Middle frontal gyrus (tissue), 1 donor: Measurements from ENCODE around the gene SPACA7.
"Not testable (repeated sequence)": the region's sequence is repeated elsewhere in the genome, so short reads cannot be mapped to it uniquely, and the experiment has no call there.

Source experiments
- DNase-seq: peaks from one replicate; pipeline ENCODE4 v3.0.0-alpha.2; 2015; ENCODE audit warnings: low spot score; ENCODE audit errors: extremely low spot score

SPACA7 gene

GRCh38 chr13:112349681-112350080 lies 26.5 kb upstream of the SPACA7 start:
- DNase-seq: no peak

DNA sequence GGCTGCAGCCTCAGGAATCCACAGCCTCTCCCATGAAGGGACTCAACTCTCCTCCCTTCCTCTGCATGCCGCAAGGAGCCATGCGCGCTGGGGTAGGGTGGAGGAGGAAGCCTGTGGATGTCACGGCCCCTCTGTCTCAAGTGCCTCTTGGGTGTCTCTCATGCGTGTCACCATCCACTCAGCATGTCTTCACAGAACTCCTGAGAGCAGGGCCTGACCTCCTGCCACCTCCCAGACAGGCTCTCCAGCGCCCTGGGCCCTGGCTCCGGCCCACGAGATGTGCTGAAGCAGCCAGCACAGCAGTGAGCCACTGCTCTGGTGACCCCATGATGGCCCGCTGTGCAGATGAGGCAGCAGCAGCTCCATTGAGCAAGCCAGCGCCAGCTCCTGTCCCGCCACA lies 25.9 kb upstream of the SPACA7 start:
- no peak for DNase-seq

- no peak for DNase-seq
Measured at GRCh38 chr13:112351825-112352224, 24.3 kb upstream of the SPACA7 start.

GRCh38 chr13:112353856-112354255 lies 22.3 kb upstream of the SPACA7 start:
- DNase-seq: no peak

DNA sequence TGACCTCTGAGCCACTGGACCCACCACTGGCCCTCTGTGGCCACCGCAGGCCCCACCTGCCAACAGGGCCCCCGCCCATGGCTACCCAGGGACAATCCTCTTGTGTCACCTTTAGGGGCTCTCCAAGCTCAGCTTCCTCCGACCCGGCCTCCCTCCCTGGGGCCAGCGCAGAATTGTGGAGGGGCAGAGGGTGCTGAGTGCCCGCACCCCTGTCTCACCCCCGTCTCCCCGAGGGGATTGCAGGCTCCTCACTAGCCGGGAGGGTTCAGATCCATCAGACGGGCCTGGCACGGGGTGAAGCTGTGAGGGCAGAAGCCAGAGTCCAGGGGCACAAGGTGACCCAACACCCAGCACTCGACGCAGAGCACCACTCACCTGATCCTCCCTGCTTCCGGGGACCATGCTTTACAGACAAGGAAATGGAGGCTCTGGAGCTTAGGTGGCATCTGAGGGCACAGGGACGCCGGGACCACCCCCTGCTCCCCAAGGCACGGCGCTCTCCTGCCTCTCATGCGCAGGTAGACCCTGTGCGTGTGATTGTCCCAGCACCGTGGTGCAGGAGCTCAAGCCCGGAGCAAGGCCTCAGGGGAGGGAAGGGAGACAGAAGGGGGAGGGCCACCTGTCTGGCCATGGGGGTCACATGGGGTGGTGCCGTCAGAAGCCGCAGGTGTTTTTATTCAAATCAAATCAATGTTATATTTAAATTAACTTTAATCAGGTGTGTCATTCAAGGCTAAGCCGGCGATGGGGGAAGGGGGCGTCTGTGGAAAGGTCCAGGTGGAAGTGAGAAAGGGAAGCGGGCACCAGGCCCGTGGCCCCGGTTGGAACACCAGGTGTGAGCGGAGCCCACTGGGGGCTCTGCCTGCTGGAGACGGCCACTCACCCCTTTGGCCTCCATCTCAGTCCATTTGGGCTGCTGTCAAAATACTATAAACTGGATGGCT lies 21.6 kb upstream of the SPACA7 start:
- no peak for DNase-seq

DNA sequence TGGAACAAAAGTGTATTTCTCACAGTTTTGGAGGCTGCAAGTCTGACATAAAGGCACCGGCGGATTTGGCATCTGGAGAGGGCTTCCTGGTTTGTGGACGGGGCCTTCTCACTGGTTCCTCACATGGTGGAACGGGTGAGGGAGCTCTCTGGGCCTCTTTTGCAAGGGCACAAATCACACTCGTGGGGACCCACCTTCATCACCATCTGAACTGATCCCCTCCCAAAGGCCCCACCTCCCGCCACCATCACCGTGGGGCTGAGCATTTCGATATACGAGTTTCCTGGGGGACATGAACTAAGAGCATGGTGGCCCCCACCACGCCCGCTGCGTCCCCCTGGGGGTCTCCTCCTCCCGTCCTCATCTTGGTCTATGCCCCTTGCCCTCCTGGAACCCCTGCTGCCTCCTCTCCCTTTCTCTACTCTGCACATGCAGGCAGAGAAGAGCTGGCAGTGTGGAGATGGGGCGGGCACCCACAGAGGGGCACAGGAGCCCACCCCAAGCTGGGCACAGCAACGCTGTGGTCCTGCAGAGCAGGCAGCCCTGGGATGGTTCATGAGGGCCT lies 20.8 kb upstream of the SPACA7 start:
- no peak for DNase-seq

DNA sequence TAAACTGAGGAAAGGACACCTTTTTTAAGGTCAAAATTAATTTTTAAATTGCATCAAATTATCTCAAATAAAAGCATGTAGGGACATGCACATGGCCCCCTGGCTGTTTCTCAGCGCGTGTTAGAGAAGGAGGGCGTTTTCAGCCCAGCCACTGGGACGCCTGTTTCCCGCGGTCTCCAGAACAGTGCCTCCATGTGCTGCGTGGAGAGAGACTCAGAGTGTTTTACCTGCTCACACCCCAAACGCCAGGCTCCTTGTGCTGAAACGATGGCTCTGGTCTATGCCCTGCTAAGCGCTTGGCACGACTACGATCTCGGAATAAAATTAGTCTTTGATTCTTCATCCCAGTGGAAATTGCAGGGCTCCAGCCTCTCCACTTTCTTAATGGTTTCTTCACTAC lies 20.0 kb upstream of the SPACA7 start:
- DNase-seq: no peak

DNA sequence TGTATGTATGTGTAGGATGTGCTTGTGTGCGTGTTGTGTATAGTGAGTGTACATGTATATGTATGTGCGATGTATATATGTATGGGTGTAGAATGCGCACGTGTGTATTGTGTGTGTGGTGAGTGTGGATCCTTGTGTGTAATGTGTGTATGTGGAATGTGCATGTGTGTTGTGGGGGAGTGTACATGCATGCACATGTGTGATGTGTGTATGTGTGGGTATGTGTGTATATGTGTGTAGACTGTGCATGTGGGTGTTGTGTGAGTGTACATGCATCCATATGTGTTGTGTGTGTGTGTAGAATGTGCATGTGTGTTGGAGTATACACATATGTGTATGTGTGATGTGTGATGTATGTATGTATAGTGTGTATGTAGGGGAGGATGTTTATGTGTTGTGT lies 18.0 kb upstream of the SPACA7 start:
- DNase-seq: no peak

GRCh38 chr13:112362021-112362420 lies 14.1 kb upstream of the SPACA7 start:
- DNase-seq: no peak

GRCh38 chr13:112363867-112364528 lies 12.2 kb upstream of the SPACA7 start:
- no peak for DNase-seq

DNA sequence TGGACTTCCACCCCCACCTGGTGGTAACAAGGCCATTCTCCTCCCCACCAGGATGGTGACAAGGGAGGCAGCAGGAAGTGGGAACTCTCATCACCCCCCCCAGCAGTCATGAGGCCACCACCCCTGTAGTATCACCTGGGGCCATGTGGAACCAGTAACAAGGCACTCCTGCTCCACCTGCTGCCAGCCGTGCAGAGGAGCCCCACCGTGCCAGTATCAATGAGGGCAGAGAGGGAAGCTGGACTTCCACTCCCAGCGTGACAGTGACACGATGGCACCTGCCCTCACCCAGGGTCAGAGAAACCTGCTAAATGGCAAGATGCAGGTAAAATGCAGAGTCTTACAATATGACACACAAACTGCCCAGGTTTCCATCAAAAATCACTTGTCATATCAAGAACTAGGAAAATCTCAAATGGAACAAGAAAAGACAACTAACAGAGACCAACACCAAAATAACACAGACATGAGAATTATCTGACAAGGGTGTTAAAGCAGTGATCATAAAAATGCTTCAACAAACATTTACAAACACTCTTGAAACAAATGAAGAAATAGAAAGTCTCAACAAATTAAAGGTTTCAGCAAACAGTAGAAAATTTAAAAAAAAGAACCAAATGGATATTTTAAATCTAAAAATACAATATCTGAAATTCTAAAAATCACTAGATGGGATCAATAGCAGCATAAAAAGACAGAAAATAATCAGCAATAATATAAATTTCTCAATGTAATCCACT lies 9.1 kb upstream of the SPACA7 start:
- no peak for DNase-seq

- no peak for DNase-seq
Measured at GRCh38 chr13:112368883-112369282, 7.3 kb upstream of the SPACA7 start.

DNA sequence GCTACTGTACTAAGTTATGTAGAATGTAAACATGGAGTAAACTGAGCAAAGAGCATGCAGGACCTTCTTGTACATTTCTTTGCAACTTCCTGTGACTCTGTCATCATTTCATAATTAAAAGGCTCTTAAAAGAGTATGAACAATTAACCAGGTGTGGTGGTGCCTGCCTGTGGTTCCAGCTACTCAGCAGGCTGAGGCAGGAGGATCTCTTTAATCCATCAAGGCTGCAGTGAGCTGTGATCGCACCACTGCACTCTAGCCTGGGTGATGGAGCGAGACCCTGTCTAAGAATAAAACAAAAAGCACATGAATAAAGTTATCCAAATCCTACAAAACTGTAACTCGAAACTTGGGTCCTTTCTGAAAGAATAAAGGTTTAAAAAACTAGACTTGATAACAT lies 5.8 kb upstream of the SPACA7 start:
- no peak for DNase-seq

- no peak for DNase-seq
Measured at GRCh38 chr13:112374271-112374670, 1.9 kb upstream of the SPACA7 start.

DNA sequence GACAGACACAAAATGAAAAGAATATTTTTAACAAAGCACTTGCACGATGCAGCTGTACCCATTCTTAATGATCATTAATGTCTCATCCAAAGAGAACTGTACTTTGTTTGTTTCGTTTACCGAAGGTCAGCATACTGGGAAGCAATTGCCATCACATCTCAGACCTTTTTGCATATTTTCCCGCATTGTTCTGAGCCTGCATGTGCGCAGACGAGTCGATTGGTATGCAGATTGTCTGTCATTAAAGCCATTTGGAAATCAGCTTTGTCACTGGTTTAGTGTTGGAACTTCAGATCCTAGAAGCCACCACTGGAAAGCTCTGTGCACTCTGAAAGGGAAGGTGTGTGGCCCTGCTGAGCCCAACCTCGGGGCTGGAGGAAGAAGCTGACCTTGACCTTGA lies 15.6 kb downstream of the SPACA7 start:
- DNase-seq: no peak

DNA sequence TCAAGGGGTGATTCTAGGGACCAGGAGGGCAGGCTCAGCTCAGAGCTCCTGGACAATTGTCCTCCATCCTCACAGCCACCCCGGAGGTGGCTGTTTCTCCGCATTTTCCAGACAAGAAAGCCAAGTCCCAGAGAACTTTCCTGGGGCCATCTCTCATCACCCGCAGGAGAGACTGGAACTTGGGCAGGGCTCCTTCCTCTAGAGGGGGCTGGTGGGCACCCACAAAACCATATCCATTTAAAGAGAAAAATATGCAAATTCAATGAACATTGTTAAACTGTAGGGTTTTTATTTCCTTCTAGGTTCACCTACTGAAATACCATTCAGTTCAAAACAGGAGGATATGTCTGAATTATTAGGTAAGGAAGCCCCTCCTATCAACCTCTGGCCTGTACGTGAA lies 16.6 kb downstream of the SPACA7 start:
- DNase-seq: no peak

GRCh38 chr13:112395022-112395421 lies 18.9 kb downstream of the SPACA7 start:
- not testable (repeated sequence) for DNase-seq

DNA sequence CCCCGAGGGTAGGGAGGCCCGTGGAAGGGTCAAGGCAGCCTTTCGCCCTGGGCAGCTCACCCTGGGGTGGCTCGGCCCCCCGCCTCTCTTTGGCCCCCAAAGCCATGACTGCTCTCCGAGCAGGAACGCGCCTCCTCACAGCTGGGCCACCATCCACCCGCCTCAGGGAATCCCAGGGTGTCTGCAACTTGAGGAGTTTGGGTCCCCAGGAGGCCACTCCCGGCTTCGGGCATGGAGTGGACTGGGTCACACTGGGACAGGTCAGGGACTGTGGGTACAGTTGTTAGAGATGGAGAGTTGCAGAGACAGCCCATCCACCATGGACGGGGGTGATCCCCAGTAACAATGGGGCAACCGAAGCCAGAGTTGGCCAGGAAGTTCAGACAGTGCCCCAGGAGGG lies 19.8 kb downstream of the SPACA7 start:
- not testable (repeated sequence) for DNase-seq

DNA sequence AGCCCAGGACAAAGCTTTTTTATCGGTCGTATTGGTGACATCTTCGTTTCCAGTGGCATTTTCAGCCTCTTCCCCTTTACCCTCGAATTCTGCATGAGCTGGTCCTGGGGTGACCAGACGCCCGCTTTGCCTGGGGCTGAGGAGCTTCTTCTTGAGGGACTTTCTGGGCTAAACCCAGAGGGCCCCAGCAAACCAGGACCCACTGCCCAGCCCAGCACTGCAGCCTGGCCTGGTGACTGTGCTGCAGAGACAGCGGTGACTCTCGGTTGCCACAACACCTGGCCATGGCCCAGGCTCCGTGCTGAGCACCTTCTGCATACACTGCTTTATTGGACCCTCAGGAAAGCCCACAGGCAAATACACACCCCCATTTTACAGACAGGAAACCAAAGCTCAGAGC lies 21.0 kb downstream of the SPACA7 start:
- DNase-seq: no peak

- not testable (repeated sequence) for DNase-seq
Measured at GRCh38 chr13:112398347-112398746, 22.2 kb downstream of the SPACA7 start.

GRCh38 chr13:112409828-112410227 lies 33.7 kb downstream of the SPACA7 start:
- not testable (repeated sequence) for DNase-seq

DNA sequence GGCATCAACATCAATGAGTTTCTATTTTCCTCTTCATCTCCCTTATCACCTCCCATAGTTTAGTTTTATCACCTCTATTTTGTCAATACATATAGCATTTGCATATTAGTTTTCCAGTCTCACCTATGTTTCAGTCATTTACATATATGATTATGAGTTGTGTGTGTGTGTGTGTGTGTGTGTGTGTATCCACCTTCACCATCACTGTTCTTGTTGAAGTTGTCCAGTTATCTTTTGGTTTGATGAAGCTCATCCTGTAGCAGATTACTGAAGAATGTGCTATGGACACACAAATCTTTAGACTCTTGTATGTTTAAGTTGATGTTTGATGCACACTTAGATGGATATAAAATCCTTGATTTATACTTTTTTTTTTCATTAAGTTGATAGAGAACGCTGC lies 40.5 kb downstream of the SPACA7 start:
- no peak for DNase-seq
